Prostate gland (tissue), 2 donors: Measurements from ENCODE around the gene DSN1.

ENCODE experiments used
- CTCF ChIP-seq, 4 experiments: fragments of 200-600 bp in 2 of 4; fragments of 450-650 bp in 2 of 4; sonication (generic) in 2 of 4; IDR thresholded peaks; 1 replicate in 3 of 4; 2 replicates in 1 of 4; pipeline ENCODE4 v1.5.1; 2016 to 2019; ENCODE audit warnings: antibody characterized with exemption in 4 of 4, mild to moderate bottlenecking in 2 of 4, moderate library complexity in 2 of 4
- POLR2A ChIP-seq: fragments of 450-650 bp; IDR thresholded peaks from one replicate; pipeline ENCODE4 v1.6.1; 2016; ENCODE audit warnings: antibody characterized with exemption, mild to moderate bottlenecking
- POLR2AphosphoS5 ChIP-seq: sonication (generic); formaldehyde crosslinking; IDR thresholded peaks from one replicate; pipeline ENCODE4 v1.6.1; 2017; ENCODE audit warnings: antibody characterized with exemption

DNA sequence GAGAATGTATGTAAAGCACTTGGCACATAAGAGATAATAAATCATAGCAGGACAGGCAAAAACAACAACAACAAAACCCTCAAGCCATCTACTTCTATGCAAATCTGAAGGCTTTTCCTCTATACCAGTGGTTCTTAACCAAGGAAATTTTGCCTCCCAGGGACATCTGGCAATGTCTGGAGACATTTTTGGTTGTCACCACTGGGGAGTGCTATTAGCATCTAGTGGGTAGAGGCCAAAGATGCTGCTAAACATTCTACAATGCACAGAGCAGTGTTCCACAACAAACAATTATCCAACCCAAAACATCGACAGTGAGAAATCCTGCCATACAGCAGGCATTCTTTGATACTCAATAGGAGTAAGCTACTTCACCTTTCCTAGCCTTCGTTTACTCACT lies 55.9 kb downstream of the DSN1 start:
- TF ChIP-seq CTCF (IDR thresholded peaks at IDR 0.05) (peak in 2 of 4 experiments; percentile 24 to 29), POLR2A (no peak), POLR2AphosphoS5 (no peak)
